Right forelimb (tissue), 1 donor: ENCODE results near the gene WDR86.
A peak's percentile ranks its signal among the peaks of the same experiment; 100 is the strongest.

Source experiments
- DNase-seq: peaks from one replicate; pipeline ENCODE4 v3.0.0-alpha.2; 2018

Gene WDR86

GRCh38 chr7:151389768-151390597 is 19.9 kb downstream of the WDR86 start:
- DNase-seq, result no peak

- DNase-seq, result no peak
Observed at GRCh38 chr7:151389096-151389767, 20.6 kb downstream of the WDR86 start.

- DNase-seq, result no peak
Observed at GRCh38 chr7:151388430-151388829, 21.4 kb downstream of the WDR86 start.

GRCh38 chr7:151388007-151388297 is 21.9 kb downstream of the WDR86 start:
- DNase-seq, result no peak

- DNase-seq, result no peak
Observed at GRCh38 chr7:151387161-151388006, 22.5 kb downstream of the WDR86 start.

GRCh38 chr7:151386301-151387160 is 23.3 kb downstream of the WDR86 start:
- DNase-seq, result no peak

GRCh38 chr7:151385626-151386300 is 24.1 kb downstream of the WDR86 start:
- no peak for DNase-seq

GRCh38 chr7:151384776-151385625 is 24.8 kb downstream of the WDR86 start:
- no peak for DNase-seq

- no peak for DNase-seq
Observed at GRCh38 chr7:151384352-151384697, 25.5 kb downstream of the WDR86 start.

GRCh38 chr7:151383638-151384351 is 26.0 kb downstream of the WDR86 start:
- DNase-seq, result no peak

- no peak for DNase-seq
Observed at GRCh38 chr7:151382079-151382885, 27.6 kb downstream of the WDR86 start.

- no peak for DNase-seq
Observed at GRCh38 chr7:151381348-151382078, 28.3 kb downstream of the WDR86 start.

- no peak for DNase-seq
Observed at GRCh38 chr7:151381098-151381347, 28.8 kb downstream of the WDR86 start.

- peak; percentile 54 for DNase-seq
Observed at GRCh38 chr7:151380199-151381097, 29.4 kb downstream of the WDR86 start.

GRCh38 chr7:151379534-151380198 is 30.2 kb downstream of the WDR86 start:
- DNase-seq, result peak; percentile 41

GRCh38 chr7:151379193-151379520 is 30.7 kb downstream of the WDR86 start:
- peak; percentile 36 for DNase-seq

GRCh38 chr7:151378496-151379192 is 31.2 kb downstream of the WDR86 start:
- peak; percentile 42 for DNase-seq
